PFSK-1 (cell line): ENCODE data around the gene FEV.

Experiments used
- FOXP2 ChIP-seq: optimal IDR thresholded peaks from 2 replicates; pipeline ENCODE3; 2011; ENCODE audit warnings: borderline replicate concordance, control low read depth, inconsistent platforms; ENCODE audit not compliant: insufficient read depth; ENCODE audit errors: extremely low read length, extremely low read depth
- POLR2AphosphoS5 ChIP-seq: IDR thresholded peaks from 2 replicates; pipeline ENCODE4 v1.6.1; 2012; ENCODE audit warnings: low read depth, mild to moderate bottlenecking, control low read depth, low read length, moderate library complexity
- REST ChIP-seq, 2 experiments: IDR thresholded peaks; 2 replicates each; pipeline versions ENCODE4 v1.6.1 to v1.8.0; 2011 to 2012; ENCODE audit warnings: low read depth in 2 of 2, low read length in 2 of 2, control low read depth in 1 of 2, inconsistent platforms in 1 of 2, mild to moderate bottlenecking in 1 of 2, moderate library complexity in 1 of 2; ENCODE audit not compliant: insufficient read depth in 1 of 2
- SIN3A ChIP-seq: IDR thresholded peaks from 2 replicates; pipeline ENCODE4 v1.6.1; 2012; ENCODE audit warnings: mild to moderate bottlenecking, low read length, moderate library complexity, borderline replicate concordance; ENCODE audit not compliant: insufficient read depth
- TAF1 ChIP-seq: IDR thresholded peaks from 2 replicates; pipeline ENCODE4 v1.6.1; 2012; ENCODE audit warnings: low read length, control low read depth, borderline replicate concordance; ENCODE audit not compliant: insufficient read depth

The FEV gene

GRCh38 chr2:218946621-218947020 lies 38.4 kb downstream of the FEV start:
- TF ChIP-seq POLR2AphosphoS5 (no peak), TAF1 (no peak), FOXP2 (no peak), REST (IDR thresholded peaks at IDR 0.05; ENCODE audit: insufficient read depth in 1 of 2, low read depth in 2 of 2, low read length in 2 of 2) (no peak), SIN3A (no peak)

GRCh38 chr2:218944759-218945404 lies 40.1 kb downstream of the FEV start:
- TF ChIP-seq TAF1 (no peak), REST (IDR thresholded peaks at IDR 0.05; ENCODE audit: insufficient read depth in 1 of 2, low read depth in 2 of 2, low read length in 2 of 2) (no peak), SIN3A (no peak), FOXP2 (no peak), POLR2AphosphoS5 (no peak)
